Measurements from ENCODE around the gene ADCY1.

The ADCY1 gene

GRCh38 chr7:45695249-45695995 is 121.3 kb downstream of the ADCY1 start:
- DNase-seq (ENCODE audit: low spot score), result peak; percentile 20

- no peak for DNase-seq (ENCODE audit: low spot score)
Observed at GRCh38 chr7:45696476-45696875, 122.3 kb downstream of the ADCY1 start.

- DNase-seq (ENCODE audit: low spot score), result peak; percentile 37
Observed at GRCh38 chr7:45697576-45698136, 123.5 kb downstream of the ADCY1 start.

GRCh38 chr7:45698303-45699014 is 124.3 kb downstream of the ADCY1 start:
- no peak for DNase-seq (ENCODE audit: low spot score)

- no peak for DNase-seq (ENCODE audit: low spot score)
Observed at GRCh38 chr7:45699015-45699309, 124.8 kb downstream of the ADCY1 start.

GRCh38 chr7:45699726-45700390 is 125.7 kb downstream of the ADCY1 start:
- peak; percentile 25 for DNase-seq (ENCODE audit: low spot score)

- no peak for DNase-seq (ENCODE audit: low spot score)
Observed at GRCh38 chr7:45700556-45700955, 126.4 kb downstream of the ADCY1 start.

GRCh38 chr7:45701701-45702510 is 127.7 kb downstream of the ADCY1 start:
- no peak for DNase-seq (ENCODE audit: low spot score)

GRCh38 chr7:45702751-45703150 is 128.6 kb downstream of the ADCY1 start:
- peak; percentile 29 for DNase-seq (ENCODE audit: low spot score)

GRCh38 chr7:45703373-45703821 is 129.2 kb downstream of the ADCY1 start:
- DNase-seq (ENCODE audit: low spot score), result peak; percentile 22

- peak; percentile 40 for DNase-seq (ENCODE audit: low spot score)
Observed at GRCh38 chr7:45703911-45704682, 129.9 kb downstream of the ADCY1 start.

- peak; percentile 29 for DNase-seq (ENCODE audit: low spot score)
Observed at GRCh38 chr7:45704683-45705016, 130.5 kb downstream of the ADCY1 start.

- DNase-seq (ENCODE audit: low spot score), result no peak
Observed at GRCh38 chr7:45708046-45708950, 134.1 kb downstream of the ADCY1 start.

GRCh38 chr7:45709168-45710042 is 135.2 kb downstream of the ADCY1 start:
- no peak for DNase-seq (ENCODE audit: low spot score)

- DNase-seq (ENCODE audit: low spot score), result no peak
Observed at GRCh38 chr7:45710271-45711160, 136.3 kb downstream of the ADCY1 start.

GRCh38 chr7:45711161-45711490 is 137.0 kb downstream of the ADCY1 start:
- DNase-seq (ENCODE audit: low spot score), result no peak

- no peak for DNase-seq (ENCODE audit: low spot score)
Observed at GRCh38 chr7:45712057-45712689, 138.0 kb downstream of the ADCY1 start.
